B cell (primary cell): ENCODE results near the gene DCTD. TPM values are rescaled to one million over a fixed set of nuclear protein-coding genes. Genes with fewer than 3 reads are reported as not detected.

ENCODE experiments used
- ATAC-seq: fragments of 200-7000 bp; cut with Tn5 transposase; one replicate; pipeline ENCODE4 v1.10.0; 2021; ENCODE audit warnings: low read depth, mild to moderate bottlenecking, moderate number of reproducible peaks, moderate library complexity
- CTCF ChIA-PET: fragments of 350-600 bp; sonication (Branson Sonifier 250); formaldehyde crosslinking; loops from one replicate; lab custom pipeline; 2021; ENCODE audit warnings: antibody characterized with exemption, inconsistent platforms; lab: Charles Lee
- POLR2A ChIA-PET: fragments of 350-600 bp; sonication (Branson Sonifier 250); formaldehyde crosslinking; loops from one replicate; lab custom pipeline; 2021; ENCODE audit warnings: antibody characterized with exemption; lab: Charles Lee
- DNase-seq: peaks from one replicate; pipeline ENCODE4 v3.0.0; 2013
- H2AFZ ChIP-seq: 2 replicates; pipeline ENCODE4 v1.6.1; 2012; ENCODE audit warnings: mild to moderate bottlenecking, low read depth, low read length; ENCODE audit not compliant: insufficient read depth, poor library complexity, severe bottlenecking
- H3K27ac ChIP-seq, 2 donors: 1 replicate in 1 of 2; 2 replicates in 1 of 2; pipeline ENCODE4 v1.5.1; 2012 to 2013; ENCODE audit warnings: low read length in 2 of 2, mild to moderate bottlenecking in 2 of 2, moderate library complexity in 1 of 2
- H3K27me3 ChIP-seq, 4 experiments: fragments of 200-600 bp in 1 of 4; sonication (generic) in 1 of 4; replicated peaks in 1 of 4; 1 replicate in 2 of 4; 2 replicates in 2 of 4; pipeline versions ENCODE4 v1.6.1 to v1.7.0; 2013 to 2016; ENCODE audit warnings: low read length in 3 of 4, mild to moderate bottlenecking in 2 of 4, mixed read lengths in 1 of 4, moderate library complexity in 1 of 4; ENCODE audit not compliant: insufficient read depth in 4 of 4, control insufficient read depth in 3 of 4; ENCODE audit errors: control extremely low read depth in 1 of 4
- H3K36me3 ChIP-seq, 2 experiments: replicated peaks in 1 of 2; 1 replicate in 1 of 2; 2 replicates in 1 of 2; pipeline versions ENCODE4 v1.6.1 to v1.7.1; 2013; ENCODE audit warnings: low read length in 1 of 2; ENCODE audit not compliant: insufficient read depth in 2 of 2, control insufficient read depth in 1 of 2; ENCODE audit errors: control extremely low read depth in 1 of 2, extremely low read depth in 1 of 2
- H3K4me1 ChIP-seq, 2 donors: fragments of 200-600 bp in 1 of 2; sonication (generic) in 1 of 2; 1 replicate in 1 of 2; 2 replicates in 1 of 2; pipeline versions ENCODE4 v1.5.1 to v1.6.1; 2013 to 2017; ENCODE audit warnings: low read length in 2 of 2; ENCODE audit not compliant: control insufficient read depth in 2 of 2, insufficient read depth in 2 of 2
- H3K4me2 ChIP-seq: replicated peaks from 2 replicates; pipeline ENCODE3; 2012; ENCODE audit warnings: mild to moderate bottlenecking, low read depth, low read length; ENCODE audit not compliant: poor library complexity, severe bottlenecking
- H3K4me3 ChIP-seq, 5 experiments: fragments of 200-600 bp in 1 of 5; sonication (generic) in 1 of 5; 1 replicate in 3 of 5; 2 replicates in 2 of 5; pipeline versions ENCODE4 v1.5.1 to v1.7.0; 2011 to 2016; ENCODE audit warnings: low read length in 4 of 5, mild to moderate bottlenecking in 4 of 5, low read depth in 2 of 5, control low read depth in 1 of 5, moderate library complexity in 1 of 5; ENCODE audit not compliant: insufficient read depth in 1 of 5; ENCODE audit errors: control extremely low read depth in 1 of 5, extremely low read depth in 1 of 5
- H3K79me2 ChIP-seq: fragments of 200-600 bp; sonication (generic); one replicate; pipeline ENCODE4 v1.6.0; 2016; ENCODE audit warnings: low read length; ENCODE audit not compliant: control insufficient read depth, insufficient read depth
- H3K9ac ChIP-seq: fragments of 200-600 bp; sonication (generic); 2 replicates; pipeline ENCODE4 v1.6.1; 2017; ENCODE audit warnings: mild to moderate bottlenecking, low read length, moderate library complexity
- H3K9me3 ChIP-seq, 3 donors: one replicate each; pipeline versions ENCODE4 v1.6.1 to v1.7.1; 2013; ENCODE audit warnings: low read length in 2 of 3; ENCODE audit not compliant: control insufficient read depth in 2 of 3, insufficient read depth in 1 of 3; ENCODE audit errors: control extremely low read depth in 1 of 3
- H4K20me1 ChIP-seq: 2 replicates; pipeline ENCODE4 v1.6.0; 2012; ENCODE audit warnings: mild to moderate bottlenecking, low read length; ENCODE audit not compliant: insufficient read depth, control insufficient read depth, poor library complexity, severe bottlenecking
- H3K27ac Mint-ChIP-seq: one replicate; pipeline ENCODE4 v1.8.0; 2021; ENCODE audit warnings: mixed read lengths
- H3K27me3 Mint-ChIP-seq: one replicate; pipeline ENCODE4 v1.8.0; 2021; ENCODE audit warnings: mixed read lengths
- H3K4me1 Mint-ChIP-seq: one replicate; pipeline ENCODE4 v1.8.0; 2021; ENCODE audit warnings: mixed read lengths
- H3K4me3 Mint-ChIP-seq: one replicate; pipeline ENCODE4 v1.8.0; 2021; ENCODE audit warnings: mixed read lengths
- H3K9me3 Mint-ChIP-seq: one replicate; pipeline ENCODE4 v1.8.0; 2022; ENCODE audit warnings: mixed read lengths; ENCODE audit not compliant: insufficient read depth
- EZH2 ChIP-seq: IDR thresholded peaks from 2 replicates; pipeline ENCODE4 v1.6.1; 2012; ENCODE audit warnings: borderline replicate concordance, low read depth, mild to moderate bottlenecking, moderate library complexity, low read length; ENCODE audit not compliant: insufficient read depth, poor library complexity, severe bottlenecking
- WGBS: methylation state at CpG from one replicate; pipeline ENCODE4 v1.1.5; 2013; ENCODE audit warnings: missing lambda C conversion rate; ENCODE audit not compliant: insufficient coverage; 5-methylcytosine and 5-hydroxymethylcytosine counted together
- intact Hi-C: fragments of 100-400 bp; cut with micrococcal nuclease; formaldehyde crosslinking; loops from one replicate; pipeline ENCODE4 v1.10.0; 2022
- polyA plus RNA-seq: library from polyadenylated mRNA; depleted of rRNA; stranded (reverse); fragments of >200 nt; gene quantifications from 2 replicates; pipeline ENCODE4 v1.2.3, GENCODE V29; 2012
- total RNA-seq, 2 donors: library from RNA; stranded (reverse); fragments of 120-200 nt in 1 of 2; gene quantifications; 1 replicate in 1 of 2; 2 replicates in 1 of 2; pipeline versions ENCODE4 v1.2.3 to v1.2.4, GENCODE V29; 2013 to 2022
- TF ChIP-seq, protein P1 (sequence below): fragments of 200-600 bp; IDR thresholded peaks from one replicate; pipeline ENCODE4 v1.8.0; 2022; ENCODE audit warnings: antibody characterized with exemption, mild to moderate bottlenecking

Gene DCTD
- total and polyA plus RNA-seq, 2 donors (not counting 1 experiment from before 2014, with no cell fraction given): 61.0 to 75.8 TPM

DNA sequence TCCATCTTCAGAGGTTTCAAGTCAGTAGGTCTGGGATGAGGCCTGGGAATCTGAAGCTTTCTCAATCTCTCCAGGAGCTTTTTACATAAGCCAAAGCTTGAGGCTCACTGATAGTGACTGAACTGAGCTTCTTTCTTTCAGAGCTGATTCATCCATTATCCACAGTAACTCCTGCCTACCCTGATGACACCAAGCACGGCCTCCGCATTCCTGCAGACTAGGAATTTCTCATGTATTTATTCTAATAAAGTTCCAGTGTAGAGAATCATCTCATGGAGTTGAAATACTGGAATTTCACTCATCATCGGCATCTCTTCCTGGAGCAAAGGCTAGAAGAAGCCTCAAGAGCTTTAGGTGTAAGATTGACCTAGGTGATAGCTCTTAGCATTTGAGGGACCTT, 12.1 kb upstream of the DCTD start:
- Histone ChIP-seq H3K4me2 (no peak overlapping the region), H3K9ac (no peak overlapping the region), H3K27me3 (peaks cover 0 to 3% (median 0%) of the 10 kb centered on the region in 4 experiments), H2AFZ (no peak overlapping the region), H3K4me1 (no peaks in the 10 kb centered on the region), H3K4me3 (no peak overlapping the region), H3K9me3 (no peaks in the 10 kb centered on the region), H4K20me1 (no peaks in the 10 kb centered on the region), H3K36me3 (no peaks in the 10 kb centered on the region), H3K79me2 (no peaks in the 10 kb centered on the region), H3K27ac (no peak overlapping the region)
- no peaks in the 10 kb centered on the region for H3K9me3 Mint-ChIP-seq
- no CpG with 5 or more reads among the region's 3 CpGs for WGBS
- TF ChIP-seq, protein P1, sequence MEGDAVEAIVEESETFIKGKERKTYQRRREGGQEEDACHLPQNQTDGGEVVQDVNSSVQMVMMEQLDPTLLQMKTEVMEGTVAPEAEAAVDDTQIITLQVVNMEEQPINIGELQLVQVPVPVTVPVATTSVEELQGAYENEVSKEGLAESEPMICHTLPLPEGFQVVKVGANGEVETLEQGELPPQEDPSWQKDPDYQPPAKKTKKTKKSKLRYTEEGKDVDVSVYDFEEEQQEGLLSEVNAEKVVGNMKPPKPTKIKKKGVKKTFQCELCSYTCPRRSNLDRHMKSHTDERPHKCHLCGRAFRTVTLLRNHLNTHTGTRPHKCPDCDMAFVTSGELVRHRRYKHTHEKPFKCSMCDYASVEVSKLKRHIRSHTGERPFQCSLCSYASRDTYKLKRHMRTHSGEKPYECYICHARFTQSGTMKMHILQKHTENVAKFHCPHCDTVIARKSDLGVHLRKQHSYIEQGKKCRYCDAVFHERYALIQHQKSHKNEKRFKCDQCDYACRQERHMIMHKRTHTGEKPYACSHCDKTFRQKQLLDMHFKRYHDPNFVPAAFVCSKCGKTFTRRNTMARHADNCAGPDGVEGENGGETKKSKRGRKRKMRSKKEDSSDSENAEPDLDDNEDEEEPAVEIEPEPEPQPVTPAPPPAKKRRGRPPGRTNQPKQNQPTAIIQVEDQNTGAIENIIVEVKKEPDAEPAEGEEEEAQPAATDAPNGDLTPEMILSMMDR: no peak
- TF ChIP-seq EZH2: no peak
- no peaks in the 10 kb centered on the region for H3K4me1 Mint-ChIP-seq
- POLR2A ChIA-PET: no interaction called here
- no peak overlapping the region for H3K4me3 Mint-ChIP-seq
- DNase-seq: no peak
- intact Hi-C loops: loop anchor here (10.0 kb wide), 1 partner anchor 1624 kb away; no protein-coding TSS in a partner anchor
- CTCF ChIA-PET: no interaction called here
- peaks cover 27% of the 10 kb centered on the region for H3K27me3 Mint-ChIP-seq
- ATAC-seq: no peak
- H3K27ac Mint-ChIP-seq: no peak overlapping the region

DNA sequence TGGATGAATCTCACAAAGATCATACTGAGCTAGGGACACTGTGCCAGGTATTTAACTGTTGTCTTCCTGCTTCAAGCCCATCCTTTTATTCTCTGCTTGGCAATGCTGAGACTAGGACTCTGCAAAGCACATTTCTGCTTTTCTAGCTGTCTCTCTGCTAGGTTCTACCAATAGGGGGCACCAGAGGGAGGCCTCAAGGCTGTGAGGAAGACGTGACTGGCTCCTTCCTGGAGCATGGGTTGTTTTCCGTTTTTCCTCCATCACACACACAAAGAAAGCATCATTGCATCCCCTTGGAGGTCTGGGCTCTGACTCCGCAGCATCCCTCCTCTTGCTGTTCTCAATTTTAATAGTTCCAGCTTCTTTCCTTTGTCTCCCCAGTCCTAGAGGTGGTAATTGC, 10.9 kb upstream of the DCTD start:
- Histone ChIP-seq H3K4me2 (no peak overlapping the region), H3K4me3 (no peak overlapping the region), H2AFZ (no peak overlapping the region), H3K27ac (no peak overlapping the region), H3K9me3 (no peaks in the 10 kb centered on the region), H3K79me2 (no peaks in the 10 kb centered on the region), H3K36me3 (no peaks in the 10 kb centered on the region), H3K4me1 (no peaks in the 10 kb centered on the region), H3K9ac (no peak overlapping the region), H3K27me3 (peaks cover 0 to 7% (median 4%) of the 10 kb centered on the region in 4 experiments), H4K20me1 (no peaks in the 10 kb centered on the region)
- intact Hi-C loops: loop anchor here (10.0 kb wide), 1 partner anchor 1623 kb away; no protein-coding TSS in a partner anchor
- ATAC-seq: no peak
- CTCF ChIA-PET: interaction anchor here (1.8 kb wide), 1 partner anchor 449 kb away, joined by 6 read pairs; no protein-coding TSS in a partner anchor
- WGBS: 77% methylated on average over 3 of the region's 3 CpGs
- DNase-seq: no peak
- Mint-ChIP-seq H3K27me3 (peaks cover 20% of the 10 kb centered on the region), H3K9me3 (no peaks in the 10 kb centered on the region), H3K27ac (no peak overlapping the region), H3K4me1 (no peaks in the 10 kb centered on the region), H3K4me3 (no peak overlapping the region)
- TF ChIP-seq, protein P1: no peak
- no peak for TF ChIP-seq EZH2
- POLR2A ChIA-PET: no interaction called here
